Sigmoid colon (tissue), 3 donors: ENCODE data around the gene SUN2.

Experiments used
- POLR2A ChIP-seq, 2 donors: fragments of 450-650 bp; IDR thresholded peaks; one replicate each; pipeline ENCODE4 v1.6.1; 2016; ENCODE audit warnings: antibody characterized with exemption in 2 of 2, mild to moderate bottlenecking in 2 of 2, moderate library complexity in 2 of 2
- TF ChIP-seq, protein P1 (sequence below), 4 experiments: fragments of 450-650 bp in 3 of 4; fragments of 200-600 bp in 1 of 4; IDR thresholded peaks; one replicate each; pipeline ENCODE4 v1.5.1; 2016 to 2019; ENCODE audit warnings: antibody characterized with exemption in 4 of 4, mild to moderate bottlenecking in 3 of 4, moderate library complexity in 2 of 4

GRCh38 chr22:38777087-38777671, 21.4 kb upstream of the SUN2 start:
- TF ChIP-seq, protein P1, sequence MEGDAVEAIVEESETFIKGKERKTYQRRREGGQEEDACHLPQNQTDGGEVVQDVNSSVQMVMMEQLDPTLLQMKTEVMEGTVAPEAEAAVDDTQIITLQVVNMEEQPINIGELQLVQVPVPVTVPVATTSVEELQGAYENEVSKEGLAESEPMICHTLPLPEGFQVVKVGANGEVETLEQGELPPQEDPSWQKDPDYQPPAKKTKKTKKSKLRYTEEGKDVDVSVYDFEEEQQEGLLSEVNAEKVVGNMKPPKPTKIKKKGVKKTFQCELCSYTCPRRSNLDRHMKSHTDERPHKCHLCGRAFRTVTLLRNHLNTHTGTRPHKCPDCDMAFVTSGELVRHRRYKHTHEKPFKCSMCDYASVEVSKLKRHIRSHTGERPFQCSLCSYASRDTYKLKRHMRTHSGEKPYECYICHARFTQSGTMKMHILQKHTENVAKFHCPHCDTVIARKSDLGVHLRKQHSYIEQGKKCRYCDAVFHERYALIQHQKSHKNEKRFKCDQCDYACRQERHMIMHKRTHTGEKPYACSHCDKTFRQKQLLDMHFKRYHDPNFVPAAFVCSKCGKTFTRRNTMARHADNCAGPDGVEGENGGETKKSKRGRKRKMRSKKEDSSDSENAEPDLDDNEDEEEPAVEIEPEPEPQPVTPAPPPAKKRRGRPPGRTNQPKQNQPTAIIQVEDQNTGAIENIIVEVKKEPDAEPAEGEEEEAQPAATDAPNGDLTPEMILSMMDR (IDR thresholded peaks at IDR 0.05), result no peak
- TF ChIP-seq POLR2A (IDR thresholded peaks at IDR 0.05), result no peak
